Liver (tissue), 9 donors: ENCODE measurements around the gene PHLDA2. TPM values are rescaled to one million over a fixed set of nuclear protein-coding genes. Genes with fewer than 3 reads are reported as not detected.

Source experiments
- DNase-seq: peaks from one replicate; pipeline ENCODE4 v3.0.0-alpha.2; 2017; ENCODE audit warnings: low spot score
- H3K27ac ChIP-seq, 2 donors: one replicate each; pipeline ENCODE4 v1.7.0; 2013; ENCODE audit warnings: inconsistent platforms in 2 of 2, low read length in 2 of 2, control low read depth in 1 of 2, low read depth in 1 of 2, mild to moderate bottlenecking in 1 of 2
- H3K27me3 ChIP-seq, 4 donors: one replicate each; pipeline versions ENCODE4 v1.6.1 to v1.7.0; 2013; ENCODE audit warnings: low read length in 3 of 4, inconsistent platforms in 1 of 4, mild to moderate bottlenecking in 1 of 4, moderate library complexity in 1 of 4; ENCODE audit not compliant: control insufficient read depth in 4 of 4, insufficient read depth in 4 of 4
- H3K36me3 ChIP-seq, 4 donors: one replicate each; pipeline versions ENCODE4 v1.6.1 to v1.7.0; 2013; ENCODE audit warnings: low read length in 3 of 4, mild to moderate bottlenecking in 3 of 4, low read depth in 1 of 4, moderate library complexity in 1 of 4; ENCODE audit not compliant: control insufficient read depth in 4 of 4, insufficient read depth in 3 of 4
- H3K4me1 ChIP-seq, 4 donors: one replicate each; pipeline versions ENCODE4 v1.6.1 to v1.7.0; 2013; ENCODE audit warnings: low read length in 3 of 4, mild to moderate bottlenecking in 3 of 4, moderate library complexity in 1 of 4; ENCODE audit not compliant: control insufficient read depth in 4 of 4, insufficient read depth in 4 of 4
- H3K4me3 ChIP-seq, 3 donors: one replicate each; pipeline versions ENCODE4 v1.6.1 to v1.7.0; 2013; ENCODE audit warnings: low read length in 3 of 3, control low read depth in 1 of 3, low read depth in 1 of 3, mild to moderate bottlenecking in 1 of 3
- H3K9ac ChIP-seq, 2 donors: one replicate each; pipeline ENCODE4 v1.7.0; 2013; ENCODE audit warnings: low read length in 2 of 2, mild to moderate bottlenecking in 2 of 2, moderate library complexity in 2 of 2, control low read depth in 1 of 2, low read depth in 1 of 2
- H3K9me3 ChIP-seq, 4 donors: one replicate each; pipeline versions ENCODE4 v1.6.1 to v1.7.0; 2013; ENCODE audit warnings: low read length in 3 of 4; ENCODE audit not compliant: control insufficient read depth in 4 of 4
- EGR1 ChIP-seq, 2 donors: IDR thresholded peaks; 2 replicates each; pipeline ENCODE4 v1.6.1; 2016 to 2018; ENCODE audit warnings: antibody characterized with exemption in 2 of 2, low read depth in 2 of 2
- FOXA1 ChIP-seq: IDR thresholded peaks from 2 replicates; pipeline ENCODE4 v1.6.1; 2016; ENCODE audit warnings: antibody characterized with exemption
- FOXA2 ChIP-seq: IDR thresholded peaks from 2 replicates; pipeline ENCODE4 v1.6.1; 2016; ENCODE audit warnings: antibody characterized with exemption
- GABPA ChIP-seq, 2 donors: IDR thresholded peaks in 1 of 2; conservative IDR thresholded peaks in 1 of 2; 2 replicates each; pipeline ENCODE4 v1.6.1; 2016; ENCODE audit warnings: antibody characterized with exemption in 2 of 2, mild to moderate bottlenecking in 1 of 2, moderate library complexity in 1 of 2
- HNF4A ChIP-seq, 2 donors: conservative IDR thresholded peaks; 2 replicates each; pipeline ENCODE4 v1.6.1; 2016; ENCODE audit warnings: antibody characterized with exemption in 2 of 2, mild to moderate bottlenecking in 2 of 2
- HNF4G ChIP-seq: IDR thresholded peaks from 2 replicates; pipeline ENCODE4 v1.6.1; 2016; ENCODE audit warnings: antibody characterized with exemption
- JUND ChIP-seq, 2 donors: IDR thresholded peaks; 2 replicates each; pipeline ENCODE4 v1.6.1; 2016; ENCODE audit warnings: antibody characterized with exemption in 2 of 2
- NR2F2 ChIP-seq: IDR thresholded peaks from 2 replicates; pipeline ENCODE4 v1.6.1; 2016; ENCODE audit warnings: antibody characterized with exemption
- RAD21 ChIP-seq, 2 donors: IDR thresholded peaks; 2 replicates each; pipeline ENCODE4 v1.6.1; 2016; ENCODE audit warnings: antibody characterized with exemption in 2 of 2, mild to moderate bottlenecking in 2 of 2
- RXRA ChIP-seq, 2 donors: IDR thresholded peaks; 2 replicates each; pipeline ENCODE4 v1.6.1; 2017 to 2018; ENCODE audit warnings: antibody characterized with exemption in 2 of 2, mild to moderate bottlenecking in 1 of 2
- SP1 ChIP-seq: IDR thresholded peaks from 2 replicates; pipeline ENCODE4 v1.6.1; 2018; ENCODE audit warnings: antibody characterized with exemption, mild to moderate bottlenecking
- TAF1 ChIP-seq: conservative IDR thresholded peaks from 2 replicates; pipeline ENCODE4 v1.6.1; 2016; ENCODE audit warnings: antibody characterized with exemption, mild to moderate bottlenecking
- YY1 ChIP-seq: IDR thresholded peaks from 2 replicates; pipeline ENCODE4 v1.6.1; 2016; ENCODE audit warnings: antibody characterized with exemption, mild to moderate bottlenecking
- WGBS: extraction: QIAGEN DNeasy Blood & Tissue Kit; methylation state at CpG from one replicate; pipeline ENCODE4 v1.1.7; 2013; 5-methylcytosine and 5-hydroxymethylcytosine counted together
- polyA plus RNA-seq, 2 donors: library from polyadenylated mRNA; stranded (reverse) in 1 of 2; unstranded in 1 of 2; fragments of 200-250 nt in 1 of 2; fragments of >200 nt in 1 of 2; fragmentation: Nextera tagmentation in 1 of 2; extraction: Ambion mirVana in 1 of 2; gene quantifications; one replicate each; pipeline versions ENCODE4 v1.2.1 to v1.2.3, GENCODE V29; 2013 to 2015
- total RNA-seq, 2 donors: library from RNA; depleted of rRNA; stranded (reverse); fragments of >200 nt; gene quantifications; one replicate each; pipeline ENCODE4 v1.2.3, GENCODE V29; 2014
- TF ChIP-seq, protein P1 (sequence below): fragments of 150-350 bp; IDR thresholded peaks from 2 replicates; pipeline ENCODE4 v1.5.1; 2017; ENCODE audit warnings: improper control_type of control experiment, low read depth, low read length; ENCODE audit not compliant: missing input control
- TF ChIP-seq, protein P2 (sequence below): IDR thresholded peaks from 2 replicates; pipeline ENCODE4 v1.6.1; 2016; ENCODE audit warnings: antibody characterized with exemption
- TF ChIP-seq, protein P3 (sequence below): IDR thresholded peaks from 2 replicates; pipeline ENCODE4 v1.6.1; 2016; ENCODE audit warnings: antibody characterized with exemption
- TF ChIP-seq, protein P4 (sequence below): IDR thresholded peaks from 2 replicates; pipeline ENCODE4 v1.6.1; 2016; ENCODE audit warnings: antibody characterized with exemption
- TF ChIP-seq, protein P5 (sequence below): IDR thresholded peaks from 2 replicates; pipeline ENCODE4 v1.6.1; 2016; ENCODE audit warnings: antibody characterized with exemption, mild to moderate bottlenecking
- donor health status: healthy.
- donor health status: healthy.
- donor health status: healthy.
- donor health status: healthy.
- donor health status: healthy.

PHLDA2 gene
- total and polyA plus RNA-seq, 4 donors, result 0.23 to 1.4 (median 0.99) TPM; not detected in 1

DNA sequence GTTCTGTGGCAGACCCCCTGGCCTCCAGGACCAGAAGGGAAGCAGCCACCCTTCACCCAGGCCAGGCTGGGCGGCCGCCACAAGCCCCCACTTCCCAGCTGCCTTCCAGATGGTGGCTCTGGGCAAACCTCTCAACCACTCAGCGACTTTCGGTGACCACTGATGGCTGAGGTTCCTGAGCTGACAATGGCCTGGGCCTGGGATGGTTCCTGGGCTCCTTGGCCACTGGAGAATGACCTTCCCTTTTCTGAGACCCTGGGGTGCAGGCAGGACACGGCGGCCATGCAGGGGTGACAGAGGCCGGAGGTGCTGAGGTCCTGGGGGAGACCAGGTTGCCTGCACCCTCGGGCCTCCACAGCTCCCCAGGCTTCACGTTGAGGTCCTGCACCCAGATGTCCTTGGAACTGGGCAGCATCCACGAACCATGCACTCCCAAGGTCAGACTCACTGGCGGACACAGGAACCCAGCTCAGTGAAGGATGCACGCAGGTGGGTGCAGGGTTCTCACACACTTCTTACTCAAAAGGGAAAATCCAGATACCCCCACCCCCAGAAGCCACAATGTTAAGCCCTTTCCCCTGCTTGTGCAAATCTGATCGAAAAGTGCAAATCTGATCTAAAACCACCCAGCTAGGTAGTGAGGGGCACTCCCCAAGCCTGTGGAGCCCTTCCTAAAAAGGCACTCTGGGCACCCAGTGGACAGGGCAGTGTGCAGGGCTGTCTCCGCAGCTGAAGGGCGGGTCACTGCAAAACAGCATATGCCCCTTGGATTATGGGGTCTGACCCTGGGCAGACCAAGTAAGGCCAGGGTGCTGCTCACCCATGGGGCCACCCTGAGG is 13.9 kb upstream of the PHLDA2 start:
- no peaks in the 10 kb centered on the region for H3K9me3 ChIP-seq
- TF ChIP-seq, protein P1, sequence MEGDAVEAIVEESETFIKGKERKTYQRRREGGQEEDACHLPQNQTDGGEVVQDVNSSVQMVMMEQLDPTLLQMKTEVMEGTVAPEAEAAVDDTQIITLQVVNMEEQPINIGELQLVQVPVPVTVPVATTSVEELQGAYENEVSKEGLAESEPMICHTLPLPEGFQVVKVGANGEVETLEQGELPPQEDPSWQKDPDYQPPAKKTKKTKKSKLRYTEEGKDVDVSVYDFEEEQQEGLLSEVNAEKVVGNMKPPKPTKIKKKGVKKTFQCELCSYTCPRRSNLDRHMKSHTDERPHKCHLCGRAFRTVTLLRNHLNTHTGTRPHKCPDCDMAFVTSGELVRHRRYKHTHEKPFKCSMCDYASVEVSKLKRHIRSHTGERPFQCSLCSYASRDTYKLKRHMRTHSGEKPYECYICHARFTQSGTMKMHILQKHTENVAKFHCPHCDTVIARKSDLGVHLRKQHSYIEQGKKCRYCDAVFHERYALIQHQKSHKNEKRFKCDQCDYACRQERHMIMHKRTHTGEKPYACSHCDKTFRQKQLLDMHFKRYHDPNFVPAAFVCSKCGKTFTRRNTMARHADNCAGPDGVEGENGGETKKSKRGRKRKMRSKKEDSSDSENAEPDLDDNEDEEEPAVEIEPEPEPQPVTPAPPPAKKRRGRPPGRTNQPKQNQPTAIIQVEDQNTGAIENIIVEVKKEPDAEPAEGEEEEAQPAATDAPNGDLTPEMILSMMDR, result no peak
- TF ChIP-seq, protein P2, sequence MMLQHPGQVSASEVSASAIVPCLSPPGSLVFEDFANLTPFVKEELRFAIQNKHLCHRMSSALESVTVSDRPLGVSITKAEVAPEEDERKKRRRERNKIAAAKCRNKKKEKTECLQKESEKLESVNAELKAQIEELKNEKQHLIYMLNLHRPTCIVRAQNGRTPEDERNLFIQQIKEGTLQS, result no peak
- no peak for TF ChIP-seq FOXA2
- TF ChIP-seq SP1, result no peak
- TF ChIP-seq EGR1 (IDR thresholded peaks at IDR 0.05; ENCODE audit: low read depth in 2 of 2), result no peak
- TF ChIP-seq FOXA1, result no peak
- TF ChIP-seq, protein P3, sequence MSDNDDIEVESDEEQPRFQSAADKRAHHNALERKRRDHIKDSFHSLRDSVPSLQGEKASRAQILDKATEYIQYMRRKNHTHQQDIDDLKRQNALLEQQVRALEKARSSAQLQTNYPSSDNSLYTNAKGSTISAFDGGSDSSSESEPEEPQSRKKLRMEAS, result no peak
- TF ChIP-seq RXRA (IDR thresholded peaks at IDR 0.05), result no peak
- no peak for TF ChIP-seq HNF4A (conservative IDR thresholded peaks at IDR 0.05)
- no peak for TF ChIP-seq GABPA (IDR thresholded peaks at IDR 0.05 in 1 of 2, conservative IDR thresholded peaks at IDR 0.05 in 1 of 2)
- no peak for TF ChIP-seq RAD21 (IDR thresholded peaks at IDR 0.05)
- TF ChIP-seq, protein P4, sequence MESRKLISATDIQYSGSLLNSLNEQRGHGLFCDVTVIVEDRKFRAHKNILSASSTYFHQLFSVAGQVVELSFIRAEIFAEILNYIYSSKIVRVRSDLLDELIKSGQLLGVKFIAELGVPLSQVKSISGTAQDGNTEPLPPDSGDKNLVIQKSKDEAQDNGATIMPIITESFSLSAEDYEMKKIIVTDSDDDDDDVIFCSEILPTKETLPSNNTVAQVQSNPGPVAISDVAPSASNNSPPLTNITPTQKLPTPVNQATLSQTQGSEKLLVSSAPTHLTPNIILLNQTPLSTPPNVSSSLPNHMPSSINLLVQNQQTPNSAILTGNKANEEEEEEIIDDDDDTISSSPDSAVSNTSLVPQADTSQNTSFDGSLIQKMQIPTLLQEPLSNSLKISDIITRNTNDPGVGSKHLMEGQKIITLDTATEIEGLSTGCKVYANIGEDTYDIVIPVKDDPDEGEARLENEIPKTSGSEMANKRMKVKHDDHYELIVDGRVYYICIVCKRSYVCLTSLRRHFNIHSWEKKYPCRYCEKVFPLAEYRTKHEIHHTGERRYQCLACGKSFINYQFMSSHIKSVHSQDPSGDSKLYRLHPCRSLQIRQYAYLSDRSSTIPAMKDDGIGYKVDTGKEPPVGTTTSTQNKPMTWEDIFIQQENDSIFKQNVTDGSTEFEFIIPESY, result no peak
- no peak for TF ChIP-seq YY1
- no peak for TF ChIP-seq NR2F2
- no peak for TF ChIP-seq HNF4G
- TF ChIP-seq TAF1, result no peak
- peaks cover 9 to 33% (median 23%) of the 10 kb centered on the region in 4 donors for H3K4me1 ChIP-seq
- H3K4me3 ChIP-seq, result no peak overlapping the region
- H3K36me3 ChIP-seq, result peaks cover 0 to 9% (median 1%) of the 10 kb centered on the region in 4 donors
- no peak overlapping the region for H3K27ac ChIP-seq
- no peak for DNase-seq
- WGBS, result 88% methylated on average over 15 of the region's 15 CpGs
- H3K27me3 ChIP-seq, result no peaks in the 10 kb centered on the region
- H3K9ac ChIP-seq, result no peak overlapping the region

DNA sequence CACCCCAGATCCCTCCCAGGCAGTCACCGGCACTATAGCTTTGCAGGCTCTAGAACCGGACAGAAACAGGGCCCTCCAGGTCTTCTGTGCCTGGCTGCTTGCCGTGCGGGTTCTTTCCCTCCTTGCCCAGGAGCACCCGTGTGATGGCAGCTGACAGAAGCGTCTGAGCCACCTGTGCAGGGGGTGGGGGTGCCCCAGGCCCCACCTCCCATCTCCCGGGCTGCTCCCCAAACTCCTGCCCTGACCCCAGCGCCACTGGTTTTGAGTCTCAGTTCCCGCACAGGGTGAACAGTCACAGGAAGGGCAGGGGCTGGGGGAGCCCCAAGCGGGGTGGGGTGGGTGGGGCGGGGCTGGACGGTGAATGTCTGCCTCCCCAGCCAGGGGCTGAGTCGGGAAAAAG is 13.2 kb upstream of the PHLDA2 start:
- no peak for DNase-seq
- H3K4me1 ChIP-seq, result peaks cover 9 to 33% (median 23%) of the 10 kb centered on the region in 4 donors
- H3K9me3 ChIP-seq, result peaks cover 2 to 4% (median 3%) of the 10 kb centered on the region in 4 donors
- H3K27me3 ChIP-seq, result no peaks in the 10 kb centered on the region
- H3K36me3 ChIP-seq, result peaks cover 0 to 3% (median 0%) of the 10 kb centered on the region in 4 donors
- H3K27ac ChIP-seq, result no peak overlapping the region
- WGBS, result 87% methylated on average over 13 of the region's 13 CpGs
- no peak overlapping the region for H3K9ac ChIP-seq
- H3K4me3 ChIP-seq, result no peak overlapping the region
- no peak for TF ChIP-seq SP1
- TF ChIP-seq HNF4A (conservative IDR thresholded peaks at IDR 0.05), result no peak
- no peak for TF ChIP-seq FOXA1
- TF ChIP-seq, protein P5, sequence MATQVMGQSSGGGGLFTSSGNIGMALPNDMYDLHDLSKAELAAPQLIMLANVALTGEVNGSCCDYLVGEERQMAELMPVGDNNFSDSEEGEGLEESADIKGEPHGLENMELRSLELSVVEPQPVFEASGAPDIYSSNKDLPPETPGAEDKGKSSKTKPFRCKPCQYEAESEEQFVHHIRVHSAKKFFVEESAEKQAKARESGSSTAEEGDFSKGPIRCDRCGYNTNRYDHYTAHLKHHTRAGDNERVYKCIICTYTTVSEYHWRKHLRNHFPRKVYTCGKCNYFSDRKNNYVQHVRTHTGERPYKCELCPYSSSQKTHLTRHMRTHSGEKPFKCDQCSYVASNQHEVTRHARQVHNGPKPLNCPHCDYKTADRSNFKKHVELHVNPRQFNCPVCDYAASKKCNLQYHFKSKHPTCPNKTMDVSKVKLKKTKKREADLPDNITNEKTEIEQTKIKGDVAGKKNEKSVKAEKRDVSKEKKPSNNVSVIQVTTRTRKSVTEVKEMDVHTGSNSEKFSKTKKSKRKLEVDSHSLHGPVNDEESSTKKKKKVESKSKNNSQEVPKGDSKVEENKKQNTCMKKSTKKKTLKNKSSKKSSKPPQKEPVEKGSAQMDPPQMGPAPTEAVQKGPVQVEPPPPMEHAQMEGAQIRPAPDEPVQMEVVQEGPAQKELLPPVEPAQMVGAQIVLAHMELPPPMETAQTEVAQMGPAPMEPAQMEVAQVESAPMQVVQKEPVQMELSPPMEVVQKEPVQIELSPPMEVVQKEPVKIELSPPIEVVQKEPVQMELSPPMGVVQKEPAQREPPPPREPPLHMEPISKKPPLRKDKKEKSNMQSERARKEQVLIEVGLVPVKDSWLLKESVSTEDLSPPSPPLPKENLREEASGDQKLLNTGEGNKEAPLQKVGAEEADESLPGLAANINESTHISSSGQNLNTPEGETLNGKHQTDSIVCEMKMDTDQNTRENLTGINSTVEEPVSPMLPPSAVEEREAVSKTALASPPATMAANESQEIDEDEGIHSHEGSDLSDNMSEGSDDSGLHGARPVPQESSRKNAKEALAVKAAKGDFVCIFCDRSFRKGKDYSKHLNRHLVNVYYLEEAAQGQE, result no peak
- TF ChIP-seq HNF4G, result no peak
- TF ChIP-seq GABPA (IDR thresholded peaks at IDR 0.05 in 1 of 2, conservative IDR thresholded peaks at IDR 0.05 in 1 of 2), result no peak
- no peak for TF ChIP-seq RXRA (IDR thresholded peaks at IDR 0.05)
- TF ChIP-seq, protein P3, result no peak
- TF ChIP-seq, protein P2, result no peak
- TF ChIP-seq RAD21 (IDR thresholded peaks at IDR 0.05), result no peak
- TF ChIP-seq, protein P1, result no peak
- no peak for TF ChIP-seq NR2F2
- TF ChIP-seq FOXA2, result no peak
- no peak for TF ChIP-seq YY1
- no peak for TF ChIP-seq JUND (IDR thresholded peaks at IDR 0.05)
- no peak for TF ChIP-seq EGR1 (IDR thresholded peaks at IDR 0.05; ENCODE audit: low read depth in 2 of 2)
